IMR-90 (cell line): ENCODE data around the gene PIAS1. TPM values are rescaled to one million over a fixed set of nuclear protein-coding genes. Genes with fewer than 3 reads are reported as not detected.

Experiments used
- ATAC-seq: fragments of 200-7000 bp; cut with Tn5 transposase; 2 replicates; pipeline ENCODE4 v1.9.1; 2020; ENCODE audit warnings: low read depth, mild to moderate bottlenecking, moderate library complexity
- BruUV-seq: library from RNA; stranded (reverse); fragments of 400-500 nt; replicated peaks from 2 replicates; lab custom pipeline; 2021; lab: Mats Ljungman, UMichigan
- CTCF ChIA-PET: fragments of 300-600 bp; formaldehyde crosslinking; extraction: SDS; loops from one replicate; lab custom pipeline; 2021; ENCODE audit warnings: antibody characterized with exemption; lab: Yijun Ruan, JAX
- POLR2A ChIA-PET: fragments of 300-600 bp; sonication (Branson Sonifier 250); formaldehyde crosslinking; loops from one replicate; lab custom pipeline; 2022; ENCODE audit warnings: antibody characterized with exemption; ENCODE audit not compliant: unreplicated experiment; lab: Charles Lee
- DNase-seq: peaks from one replicate; pipeline ENCODE4 v3.0.0; 2013
- H2AFZ ChIP-seq: replicated peaks from 2 replicates; pipeline ENCODE3; 2013; ENCODE audit warnings: low read length, mild to moderate bottlenecking; ENCODE audit not compliant: poor library complexity
- H2AK5ac ChIP-seq: 2 replicates; pipeline ENCODE4 v1.6.1; 2013; ENCODE audit warnings: low read depth, low read length, inconsistent platforms
- H2AK9ac ChIP-seq: replicated peaks from 2 replicates; pipeline ENCODE3; 2013; ENCODE audit warnings: mild to moderate bottlenecking, low read depth, low read length, moderate library complexity; ENCODE audit not compliant: poor library complexity
- H2BK120ac ChIP-seq: 2 replicates; pipeline ENCODE4 v1.6.1; 2013; ENCODE audit warnings: low read depth, low read length, inconsistent platforms
- H2BK15ac ChIP-seq: 3 replicates; pipeline ENCODE4 v1.6.1; 2013; ENCODE audit warnings: low read depth, low read length, inconsistent platforms
- H2BK20ac ChIP-seq: 2 replicates; pipeline ENCODE4 v1.6.1; 2013; ENCODE audit warnings: low read depth, mild to moderate bottlenecking, inconsistent platforms, low read length, moderate library complexity
- H2BK5ac ChIP-seq: 2 replicates; pipeline ENCODE4 v1.6.1; 2013; ENCODE audit warnings: mild to moderate bottlenecking, low read depth, low read length, inconsistent platforms; ENCODE audit not compliant: poor library complexity, severe bottlenecking
- H3K14ac ChIP-seq: replicated peaks from 2 replicates; pipeline ENCODE4 v1.6.1; 2013; ENCODE audit warnings: low read depth, low read length, inconsistent platforms
- H3K18ac ChIP-seq: 2 replicates; pipeline ENCODE4 v1.6.1; 2013; ENCODE audit warnings: low read depth, low read length, control low read depth
- H3K23ac ChIP-seq: 2 replicates; pipeline ENCODE4 v1.6.1; 2013; ENCODE audit warnings: low read depth, low read length, inconsistent platforms
- H3K27ac ChIP-seq: 2 replicates; pipeline ENCODE4 v1.5.1; 2013; ENCODE audit warnings: mild to moderate bottlenecking, control low read depth, low read length; ENCODE audit not compliant: insufficient read depth
- H3K27me3 ChIP-seq: 2 replicates; pipeline ENCODE4 v1.6.1; 2013; ENCODE audit warnings: low read length; ENCODE audit not compliant: control insufficient read depth, insufficient read depth
- H3K36me3 ChIP-seq: 2 replicates; pipeline ENCODE4 v1.6.1; 2013; ENCODE audit warnings: low read length, mixed read lengths; ENCODE audit not compliant: control insufficient read depth, insufficient read depth
- H3K4ac ChIP-seq: 2 replicates; pipeline ENCODE4 v1.6.1; 2013; ENCODE audit warnings: low read depth, low read length, inconsistent platforms
- H3K4me1 ChIP-seq: 2 replicates; pipeline ENCODE4 v1.6.1; 2013; ENCODE audit warnings: low read length, mixed read lengths; ENCODE audit not compliant: control insufficient read depth, insufficient read depth
- H3K4me2 ChIP-seq: 2 replicates; pipeline ENCODE4 v1.6.1; 2013; ENCODE audit warnings: low read depth, mild to moderate bottlenecking, control low read depth, low read length, moderate library complexity
- H3K4me3 ChIP-seq: 2 replicates; pipeline ENCODE4 v1.5.1; 2013; ENCODE audit warnings: low read depth, mild to moderate bottlenecking, control low read depth, low read length, moderate library complexity; ENCODE audit not compliant: insufficient read depth
- H3K56ac ChIP-seq: 2 replicates; pipeline ENCODE4 v1.6.1; 2013; ENCODE audit warnings: low read length, inconsistent platforms; ENCODE audit not compliant: insufficient read depth; ENCODE audit errors: extremely low read depth
- H3K79me1 ChIP-seq, 2 experiments: 2 replicates each; pipeline ENCODE4 v1.6.1; 2013; ENCODE audit warnings: low read length in 2 of 2, inconsistent platforms in 1 of 2, low read depth in 1 of 2
- H3K9ac ChIP-seq: 2 replicates; pipeline ENCODE4 v1.6.1; 2013; ENCODE audit warnings: low read depth, low read length, control low read depth
- H3K9me1 ChIP-seq: 2 replicates; pipeline ENCODE4 v1.6.1; 2013; ENCODE audit warnings: low read length, inconsistent platforms; ENCODE audit not compliant: insufficient read depth
- H3K9me3 ChIP-seq: 2 replicates; pipeline ENCODE4 v1.6.1; 2013; ENCODE audit warnings: low read length; ENCODE audit not compliant: control insufficient read depth, insufficient read depth
- H4K20me1 ChIP-seq: 2 replicates; pipeline ENCODE4 v1.6.1; 2013; ENCODE audit warnings: low read length, inconsistent platforms; ENCODE audit not compliant: insufficient read depth
- H4K5ac ChIP-seq: 2 replicates; pipeline ENCODE4 v1.6.1; 2013; ENCODE audit warnings: mild to moderate bottlenecking, low read depth, low read length, control low read depth
- H4K8ac ChIP-seq, 2 experiments: 2 replicates each; pipeline ENCODE4 v1.6.1; 2013; ENCODE audit warnings: low read depth in 2 of 2, low read length in 2 of 2, control low read depth in 1 of 2, inconsistent platforms in 1 of 2
- H4K91ac ChIP-seq: 2 replicates; pipeline ENCODE4 v1.6.1; 2013; ENCODE audit warnings: low read depth, low read length, inconsistent platforms; ENCODE audit not compliant: insufficient read depth
- BHLHE40 ChIP-seq: fragments of 150-350 bp; IDR thresholded peaks from 2 replicates; pipeline ENCODE4 v1.6.1; 2016; ENCODE audit warnings: mild to moderate bottlenecking, low read depth, low read length
- SMC3 ChIP-seq: fragments of 150-350 bp; IDR thresholded peaks from 2 replicates; pipeline ENCODE4 v1.6.1; 2016; ENCODE audit warnings: low read depth, mild to moderate bottlenecking, antibody characterized with exemption, low read length, moderate library complexity
- WGBS, 2 experiments: methylation state at CpG; one replicate each; pipeline versions ENCODE4 v1.1.5 to v1.1.7; 2013; ENCODE audit warnings: missing lambda C conversion rate in 2 of 2; ENCODE audit not compliant: insufficient read length in 1 of 2; ENCODE audit errors: extremely low coverage in 2 of 2; 5-methylcytosine and 5-hydroxymethylcytosine counted together
- dilution Hi-C: fragments of 300-500 bp; cut with HindIII; formaldehyde crosslinking; loops from one replicate; pipeline ENCODE4 v1.14.3; 2018; ENCODE audit warnings: low sequenced_read_pairs; ENCODE audit not compliant: unreplicated experiment
- in situ Hi-C: fragments of 300-500 bp; cut with MboI; formaldehyde crosslinking; loops from 3 replicates; pipeline ENCODE4 v1.14.3; 2019; ENCODE audit warnings: low sequenced_read_pairs, inconsistent platforms, mixed read lengths
- intact Hi-C: fragments of 100-400 bp; cut with micrococcal nuclease; formaldehyde crosslinking; loops from 2 replicates; pipeline ENCODE4 v1.10.0; 2022
- polyA plus RNA-seq, 3 experiments: library from polyadenylated mRNA; depleted of rRNA; stranded (reverse); fragments of >200 nt; gene quantifications; 2 replicates each; pipeline ENCODE4 v1.2.3, GENCODE V29; 2012; ENCODE audit warnings: low replicate concordance in 1 of 3
- total RNA-seq: library from RNA; depleted of rRNA; stranded (reverse); fragments of >200 nt; gene quantifications from 2 replicates; pipeline ENCODE4 v1.2.3, GENCODE V29; 2012

Gene PIAS1
- total and polyA plus RNA-seq, 2 of the 4 experiments (the other 2 are of a cell fraction) = 20.0 to 63.6 TPM

DNA sequence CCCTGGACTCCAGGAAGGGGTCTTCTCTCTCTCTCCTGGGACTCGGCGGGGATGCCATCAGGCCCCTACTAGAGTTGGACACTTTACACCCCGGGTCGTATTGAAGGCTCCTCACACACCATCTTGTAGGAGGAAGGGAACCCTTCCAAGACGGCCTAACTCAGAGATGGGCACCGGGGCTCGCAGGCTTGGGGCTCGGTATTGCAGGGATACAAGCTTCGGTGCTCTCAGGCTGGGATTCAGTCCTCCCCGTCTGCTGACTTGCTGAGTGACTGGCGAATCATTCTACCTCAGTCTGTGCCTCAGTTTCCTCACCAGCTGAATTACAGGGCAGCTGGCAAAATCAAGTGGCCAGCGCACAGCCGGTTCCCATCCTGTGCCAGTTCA, 151.4 kb downstream of the PIAS1 start:
- Histone ChIP-seq H2BK5ac (no peak overlapping the region), H2AK5ac (no peak overlapping the region), H4K91ac (no peak overlapping the region), H4K8ac (no peak overlapping the region), H4K5ac (no peak overlapping the region), H2AFZ (peak overlapping the region; percentile 9), H2BK20ac (no peak overlapping the region), H3K18ac (no peak overlapping the region), H4K20me1 (peaks cover 5% of the 10 kb centered on the region; the same call in 1 of the 2 replicates), H2BK15ac (no peak overlapping the region), H3K4ac (no peak overlapping the region), H3K4me2 (no peak overlapping the region), H3K23ac (no peak overlapping the region), H3K36me3 (0 out of 2 replicates have a peak, but pooled peaks cover 2% of the 10 kb centered on the region), H3K79me1 (peaks cover 4 to 24% of the 10 kb centered on the region in 2 experiments; a peak in 2 of 4 replicates), H3K9me1 (no peaks in the 10 kb centered on the region; the same call in 1 of the 2 replicates), H3K14ac (no peak overlapping the region), H3K9ac (no peak overlapping the region), H3K4me1 (peaks cover 5% of the 10 kb centered on the region; the same call in 1 of the 2 replicates), H3K56ac (no peak overlapping the region), H3K9me3 (no peaks in the 10 kb centered on the region), H3K27ac (no peak overlapping the region), H3K27me3 (no peaks in the 10 kb centered on the region), H3K4me3 (no peak overlapping the region), H2AK9ac (no peak overlapping the region), H2BK120ac (no peak overlapping the region)
- ATAC-seq = no peak
- ChIA-PET POLR2A (no interaction called here), CTCF (no interaction called here)
- intact Hi-C loops = no loop called here
- WGBS, 2 experiments = 100% methylated on average over 1 of the region's 13 CpGs; no CpG with 5 or more reads in 1 of the 2 experiments
- in situ Hi-C loops = no loop called here
- dilution Hi-C loops = no loop called here
- no TSS peak for BruUV-seq
- TF ChIP-seq SMC3 = no peak
- TF ChIP-seq BHLHE40 = no peak
- no peak for DNase-seq
